DND-41 (cell line): ENCODE results near the gene RASGEF1C.

Experiments
- ATAC-seq: fragments of 200-7000 bp; cut with Tn5 transposase; 3 replicates; pipeline ENCODE4 v1.9.1; 2021; ENCODE audit warnings: low read depth; ENCODE audit not compliant: insufficient read depth
- DNase-seq: peaks from one replicate; pipeline ENCODE4 v3.0.0-alpha.2; 2020
- H2AFZ ChIP-seq: 2 replicates; pipeline ENCODE4 v1.6.0; 2012; ENCODE audit warnings: low read depth, low read length
- H3K27ac ChIP-seq: 2 replicates; pipeline ENCODE4 v1.5.1; 2012; ENCODE audit warnings: low read length, inconsistent platforms
- H3K27me3 ChIP-seq: fragments of 200-600 bp; sonication (generic); 2 replicates; pipeline ENCODE4 v1.6.0; 2012; ENCODE audit warnings: low read length, mild to moderate bottlenecking, inconsistent platforms; ENCODE audit not compliant: insufficient read depth, poor library complexity
- H3K36me3 ChIP-seq: 2 replicates; pipeline ENCODE4 v1.5.1; 2012; ENCODE audit warnings: low read length, inconsistent platforms; ENCODE audit not compliant: insufficient read depth
- H3K4me1 ChIP-seq: 2 replicates; pipeline ENCODE4 v1.5.1; 2012; ENCODE audit warnings: mild to moderate bottlenecking, low read length; ENCODE audit not compliant: insufficient read depth
- H3K4me2 ChIP-seq: 2 replicates; pipeline ENCODE4 v1.6.0; 2012; ENCODE audit warnings: mild to moderate bottlenecking, moderate library complexity, low read length, inconsistent platforms; ENCODE audit not compliant: insufficient read depth
- H3K4me3 ChIP-seq, 2 experiments: fragments of 200-600 bp in 1 of 2; shearing (Covaris generic) in 1 of 2; 2 replicates each; pipeline ENCODE4 v1.5.1; 2012 to 2016; ENCODE audit warnings: inconsistent platforms in 2 of 2, low read length in 2 of 2, mild to moderate bottlenecking in 2 of 2, low read depth in 1 of 2, moderate library complexity in 1 of 2
- H3K79me2 ChIP-seq: 2 replicates; pipeline ENCODE4 v1.6.0; 2012; ENCODE audit warnings: low read length, inconsistent platforms; ENCODE audit not compliant: insufficient read depth
- H3K9ac ChIP-seq: 2 replicates; pipeline ENCODE4 v1.6.0; 2012; ENCODE audit warnings: low read depth, mild to moderate bottlenecking, inconsistent platforms, low read length, moderate library complexity
- H3K9me3 ChIP-seq: 2 replicates; pipeline ENCODE4 v1.5.1; 2012; ENCODE audit warnings: low read length, moderate library complexity, mild to moderate bottlenecking, inconsistent platforms; ENCODE audit not compliant: insufficient read depth, severe bottlenecking
- H4K20me1 ChIP-seq: 2 replicates; pipeline ENCODE4 v1.6.0; 2012; ENCODE audit warnings: low read length; ENCODE audit not compliant: insufficient read depth
- CTCF ChIP-seq: IDR thresholded peaks from 2 replicates; pipeline ENCODE4 v1.5.1; 2012; ENCODE audit warnings: borderline replicate concordance, low read length, moderate library complexity, mild to moderate bottlenecking; ENCODE audit not compliant: poor library complexity, severe bottlenecking; ENCODE audit errors: extremely low read depth
- EZH2 ChIP-seq: IDR thresholded peaks from 3 replicates; pipeline ENCODE4 v1.6.1; 2012; ENCODE audit warnings: borderline replicate concordance, low read depth, mild to moderate bottlenecking, moderate library complexity, low read length, inconsistent platforms; ENCODE audit not compliant: severe bottlenecking

Gene RASGEF1C

GRCh38 chr5:180105827-180106312 lies 103.1 kb downstream of the RASGEF1C start:
- Histone ChIP-seq H3K4me2 (no peak overlapping the region), H3K4me1 (no peaks in the 10 kb centered on the region), H3K79me2 (no peaks in the 10 kb centered on the region), H3K27me3 (no peaks in the 10 kb centered on the region), H4K20me1 (no peaks in the 10 kb centered on the region), H3K4me3 (no peak overlapping the region), H3K9ac (no peak overlapping the region), H3K9me3 (peaks cover 7% of the 10 kb centered on the region), H3K27ac (no peak overlapping the region), H2AFZ (no peak overlapping the region), H3K36me3 (no peaks in the 10 kb centered on the region)
- TF ChIP-seq CTCF (no peak), EZH2 (no peak)
- ATAC-seq (no peak), DNase-seq (no peak)

DNA sequence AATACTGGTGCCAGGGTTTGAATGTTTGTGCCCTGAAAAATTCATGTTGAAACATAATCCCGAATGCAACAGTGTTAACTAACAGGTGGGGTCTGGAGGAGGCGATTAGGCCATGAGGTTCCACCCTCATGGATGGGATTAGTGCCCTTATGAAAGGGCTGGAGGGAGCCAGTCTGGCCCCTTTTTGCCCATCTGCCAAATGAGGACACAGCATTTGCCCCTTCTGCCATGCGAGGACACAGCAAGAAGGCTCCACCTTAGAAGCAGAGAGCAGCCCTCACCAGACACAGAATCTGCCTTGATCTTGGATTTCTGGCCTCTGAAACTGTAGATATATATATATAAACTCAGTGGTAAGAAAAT lies 104.9 kb downstream of the RASGEF1C start:
- TF ChIP-seq EZH2 (no peak), CTCF (no peak)
- Histone ChIP-seq H3K4me3 (no peak overlapping the region), H3K79me2 (no peaks in the 10 kb centered on the region), H3K4me1 (no peaks in the 10 kb centered on the region), H3K27ac (no peak overlapping the region), H3K36me3 (no peaks in the 10 kb centered on the region), H3K4me2 (no peak overlapping the region), H4K20me1 (no peaks in the 10 kb centered on the region), H3K9me3 (peaks cover 7% of the 10 kb centered on the region), H2AFZ (no peak overlapping the region), H3K9ac (no peak overlapping the region), H3K27me3 (no peaks in the 10 kb centered on the region)
- no peak for DNase-seq
- ATAC-seq = no peak

DNA sequence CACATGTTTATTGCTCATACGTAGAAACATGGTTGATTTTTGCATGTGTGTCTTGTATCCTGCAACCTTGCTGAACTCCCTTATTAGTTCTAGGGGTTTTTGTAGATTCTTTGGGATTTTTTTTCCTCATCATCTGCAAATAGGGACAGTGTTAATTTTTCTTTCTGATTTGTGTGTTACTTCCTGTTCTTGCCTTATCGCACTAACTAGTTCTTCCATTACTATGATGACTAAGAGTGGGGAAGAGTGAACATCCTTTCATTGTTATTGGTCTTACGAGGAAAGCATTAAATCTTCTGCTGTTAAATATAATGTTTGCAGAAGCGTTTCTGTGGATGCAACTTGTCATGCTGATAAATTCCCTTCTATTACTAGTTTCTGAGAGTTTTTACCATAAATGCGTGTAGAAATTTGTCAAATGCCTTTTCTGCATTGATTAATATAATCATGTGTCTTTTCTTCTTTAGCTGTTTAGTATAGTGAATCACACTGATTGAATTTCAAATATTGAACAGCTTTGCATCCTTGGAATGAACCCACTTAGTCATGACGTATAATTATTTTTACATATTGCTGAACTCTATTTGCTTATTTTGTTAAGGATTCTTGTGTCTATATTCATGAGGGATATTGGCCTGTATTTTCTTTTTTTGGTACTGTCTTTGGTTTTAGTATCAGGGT lies 105.4 kb downstream of the RASGEF1C start:
- DNase-seq (no peak), ATAC-seq (no peak)
- TF ChIP-seq EZH2 (no peak), CTCF (no peak)
- Histone ChIP-seq H3K9ac (no peak overlapping the region), H3K79me2 (no peaks in the 10 kb centered on the region), H3K36me3 (no peaks in the 10 kb centered on the region), H3K4me2 (no peak overlapping the region), H4K20me1 (no peaks in the 10 kb centered on the region), H3K4me1 (no peaks in the 10 kb centered on the region), H2AFZ (no peak overlapping the region), H3K27ac (no peak overlapping the region), H3K9me3 (peaks cover 7% of the 10 kb centered on the region), H3K27me3 (no peaks in the 10 kb centered on the region), H3K4me3 (no peak overlapping the region)

DNA sequence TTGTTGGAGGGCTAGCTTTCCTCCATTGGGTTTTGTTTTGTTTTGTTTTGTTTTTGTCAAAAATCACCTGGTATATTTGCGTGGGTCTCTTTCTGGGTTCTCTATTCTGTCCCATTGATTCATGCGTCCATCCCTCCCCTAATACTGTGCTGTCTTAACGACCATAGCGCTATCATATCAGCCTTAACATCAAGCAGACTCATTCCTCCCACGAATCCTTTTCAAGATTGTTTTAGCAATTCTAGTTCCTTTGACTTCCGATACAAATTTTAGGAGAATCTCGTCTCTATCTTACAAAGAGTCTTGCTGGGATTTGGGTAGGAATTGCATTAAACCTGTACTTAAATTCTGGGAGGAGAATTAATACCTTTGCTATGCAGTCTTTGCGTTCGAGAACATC lies 106.4 kb downstream of the RASGEF1C start:
- TF ChIP-seq CTCF (no peak), EZH2 (no peak)
- no peak overlapping the region for H3K4me2 ChIP-seq
- H3K4me1 ChIP-seq = no peaks in the 10 kb centered on the region
- no peak overlapping the region for H3K9ac ChIP-seq
- H4K20me1 ChIP-seq = no peaks in the 10 kb centered on the region
- no peaks in the 10 kb centered on the region for H3K36me3 ChIP-seq
- H3K9me3 ChIP-seq = peaks cover 7% of the 10 kb centered on the region
- no peak overlapping the region for H3K27ac ChIP-seq
- H3K79me2 ChIP-seq = no peaks in the 10 kb centered on the region
- ATAC-seq (no peak), DNase-seq (no peak)
- no peak overlapping the region for H3K4me3 ChIP-seq
- H2AFZ ChIP-seq = no peak overlapping the region
- no peaks in the 10 kb centered on the region for H3K27me3 ChIP-seq
